Epidermal melanocyte (primary cell): ENCODE results near the gene ANXA3.
"Not testable (repeated sequence)": the region's sequence is repeated elsewhere in the genome, so short reads cannot be mapped to it uniquely, and the experiment has no call there.

Source experiments
- DNase-seq: peaks from one replicate; pipeline ENCODE4 v3.0.0; 2011; ENCODE audit warnings: low spot score; ENCODE audit not compliant: insufficient read length

The ANXA3 gene

GRCh38 chr4:78571804-78572203 is 20.2 kb downstream of the ANXA3 start:
- no peak for DNase-seq

GRCh38 chr4:78578674-78579425 is 27.3 kb downstream of the ANXA3 start:
- DNase-seq, result no peak

- DNase-seq, result no peak
Observed at GRCh38 chr4:78581618-78582017, 30.0 kb downstream of the ANXA3 start.

- DNase-seq, result no peak
Observed at GRCh38 chr4:78584863-78585547, 33.4 kb downstream of the ANXA3 start.

- no peak for DNase-seq
Observed at GRCh38 chr4:78585633-78586032, 34.1 kb downstream of the ANXA3 start.

- no peak for DNase-seq
Observed at GRCh38 chr4:78588894-78589545, 37.5 kb downstream of the ANXA3 start.

GRCh38 chr4:78591404-78591803 is 39.8 kb downstream of the ANXA3 start:
- no peak for DNase-seq

- DNase-seq, result no peak
Observed at GRCh38 chr4:78592088-78592783, 40.7 kb downstream of the ANXA3 start.

- no peak for DNase-seq
Observed at GRCh38 chr4:78596111-78596742, 44.7 kb downstream of the ANXA3 start.

GRCh38 chr4:78598431-78598830 is 46.9 kb downstream of the ANXA3 start:
- not testable (repeated sequence) for DNase-seq

GRCh38 chr4:78599147-78599546 is 47.6 kb downstream of the ANXA3 start:
- DNase-seq, result no peak

GRCh38 chr4:78599931-78600375 is 48.4 kb downstream of the ANXA3 start:
- no peak for DNase-seq

- DNase-seq, result no peak
Observed at GRCh38 chr4:78601013-78601412, 49.4 kb downstream of the ANXA3 start.

GRCh38 chr4:78602334-78602733 is 50.8 kb downstream of the ANXA3 start:
- DNase-seq, result no peak

- no peak for DNase-seq
Observed at GRCh38 chr4:78603384-78603783, 51.8 kb downstream of the ANXA3 start.

- no peak for DNase-seq
Observed at GRCh38 chr4:78604988-78605387, 53.4 kb downstream of the ANXA3 start.

GRCh38 chr4:78606035-78606434 is 54.5 kb downstream of the ANXA3 start:
- DNase-seq, result no peak

- DNase-seq, result no peak
Observed at GRCh38 chr4:78606530-78607095, 55.0 kb downstream of the ANXA3 start.

- DNase-seq, result no peak
Observed at GRCh38 chr4:78608684-78609083, 57.1 kb downstream of the ANXA3 start.

GRCh38 chr4:78609580-78609979 is 58.0 kb downstream of the ANXA3 start:
- no peak for DNase-seq
